Measurements from ENCODE around the gene CDO1. TPM values are rescaled to one million over a fixed set of nuclear protein-coding genes. Genes with fewer than 3 reads are reported as not detected.
A peak's percentile ranks its signal among the peaks of the same experiment; 100 is the strongest.
"Not testable (repeated sequence)": the region's sequence is repeated elsewhere in the genome, so short reads cannot be mapped to it uniquely, and the experiment has no call there.

The CDO1 gene
- total and polyA plus RNA-seq, 8 donors: 1.9 to 19.7 (median 5.6) TPM

DNA sequence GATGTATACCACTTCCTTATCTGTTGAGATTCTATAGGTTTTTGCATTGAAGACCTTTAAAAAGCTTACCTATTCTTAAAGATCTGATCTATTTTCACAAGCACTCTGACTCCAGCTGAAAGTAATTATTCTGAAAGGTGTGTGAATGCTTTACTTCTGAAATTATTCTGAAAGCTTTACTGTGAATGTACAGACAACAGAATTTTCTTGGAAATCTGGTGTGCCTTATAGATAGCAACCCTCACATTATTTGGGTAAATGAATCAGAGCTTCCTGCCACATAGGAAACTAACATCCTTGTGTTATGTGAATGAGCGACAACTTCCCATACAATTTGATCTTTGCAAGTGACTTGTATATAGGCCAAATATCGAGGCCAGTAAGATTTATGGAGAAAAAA is 6.5 kb downstream of the CDO1 start:
- H3K4me3 ChIP-seq: no peak overlapping the region
- intact Hi-C loops (cut with DNase I): loop anchor here in 1 of 3 donors (10.0 kb wide), 1 partner anchor 165 kb away; no protein-coding TSS in a partner anchor
- ATAC-seq (no peak), FAIRE-seq (no peak), DNase-seq (no peak)
- peaks cover 9 to 15% (median 13%) of the 10 kb centered on the region in 3 donors for H3K4me1 ChIP-seq
- no peaks in the 10 kb centered on the region for H3K9me3 ChIP-seq
- H3K27me3 ChIP-seq: no peaks in the 10 kb centered on the region
- no peaks in the 10 kb centered on the region for H3K36me3 ChIP-seq
- 72 to 74% methylated on average over 2 of the region's 2 CpGs for WGBS, 2 donors
- no peak overlapping the region for H3K27ac ChIP-seq
- TF ChIP-seq, protein P1, sequence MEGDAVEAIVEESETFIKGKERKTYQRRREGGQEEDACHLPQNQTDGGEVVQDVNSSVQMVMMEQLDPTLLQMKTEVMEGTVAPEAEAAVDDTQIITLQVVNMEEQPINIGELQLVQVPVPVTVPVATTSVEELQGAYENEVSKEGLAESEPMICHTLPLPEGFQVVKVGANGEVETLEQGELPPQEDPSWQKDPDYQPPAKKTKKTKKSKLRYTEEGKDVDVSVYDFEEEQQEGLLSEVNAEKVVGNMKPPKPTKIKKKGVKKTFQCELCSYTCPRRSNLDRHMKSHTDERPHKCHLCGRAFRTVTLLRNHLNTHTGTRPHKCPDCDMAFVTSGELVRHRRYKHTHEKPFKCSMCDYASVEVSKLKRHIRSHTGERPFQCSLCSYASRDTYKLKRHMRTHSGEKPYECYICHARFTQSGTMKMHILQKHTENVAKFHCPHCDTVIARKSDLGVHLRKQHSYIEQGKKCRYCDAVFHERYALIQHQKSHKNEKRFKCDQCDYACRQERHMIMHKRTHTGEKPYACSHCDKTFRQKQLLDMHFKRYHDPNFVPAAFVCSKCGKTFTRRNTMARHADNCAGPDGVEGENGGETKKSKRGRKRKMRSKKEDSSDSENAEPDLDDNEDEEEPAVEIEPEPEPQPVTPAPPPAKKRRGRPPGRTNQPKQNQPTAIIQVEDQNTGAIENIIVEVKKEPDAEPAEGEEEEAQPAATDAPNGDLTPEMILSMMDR (IDR thresholded peaks at IDR 0.05): no peak

DNA sequence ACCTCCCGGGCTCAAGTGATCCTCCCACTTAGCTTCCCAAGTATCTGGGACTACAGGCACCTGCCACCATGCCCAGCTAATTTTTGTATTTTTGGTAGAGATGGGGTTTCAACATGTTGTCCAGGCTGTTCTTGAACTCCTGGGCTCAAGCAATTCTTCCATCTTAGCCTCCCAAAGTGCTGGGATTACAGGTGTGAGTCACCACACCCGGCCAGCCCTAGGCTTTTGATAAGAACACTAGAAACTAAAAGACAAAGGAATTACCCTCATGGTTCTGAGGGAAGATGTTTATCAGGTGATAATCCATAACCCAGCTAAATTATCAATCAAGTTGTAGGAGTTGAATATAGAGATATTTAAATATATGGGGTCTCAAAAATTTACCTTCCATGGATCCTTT is 8.4 kb downstream of the CDO1 start:
- intact Hi-C loops (cut with DNase I); H3K4me3 ChIP-seq; H3K9me3 ChIP-seq; DNase-seq; H3K27ac ChIP-seq; FAIRE-seq; H3K27me3 ChIP-seq; ATAC-seq; H3K36me3 ChIP-seq: not testable (repeated sequence)
- 86 to 92% methylated on average over 2 of the region's 2 CpGs for WGBS, 2 donors
- peaks cover 9 to 15% (median 13%) of the 10 kb centered on the region in 3 donors for H3K4me1 ChIP-seq

DNA sequence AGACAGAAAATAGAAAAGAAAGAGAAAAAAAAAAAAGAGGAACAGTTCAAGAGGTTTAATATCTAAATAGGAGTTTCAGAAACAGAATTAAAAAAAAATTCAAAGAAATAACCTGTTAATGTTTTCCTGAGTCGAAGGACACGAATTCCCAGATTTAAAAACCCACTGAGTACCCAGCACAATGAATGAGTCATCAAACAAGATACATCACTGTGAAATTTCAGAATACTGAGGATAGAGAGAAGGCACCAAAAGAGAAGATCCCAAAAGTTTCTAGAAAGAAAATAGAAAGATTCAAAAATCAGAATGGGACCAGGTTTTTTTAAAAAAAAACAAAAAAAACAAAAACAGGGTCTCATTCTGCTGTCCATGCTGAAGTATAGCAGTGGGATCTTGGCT is 8.8 kb downstream of the CDO1 start:
- intact Hi-C loops (cut with DNase I): no loop called here
- FAIRE-seq (no peak), DNase-seq (no peak), ATAC-seq (no peak)
- 74% methylated on average over 2 of the region's 2 CpGs for WGBS, 2 donors
- TF ChIP-seq, protein P1 (IDR thresholded peaks at IDR 0.05): no peak
- no peaks in the 10 kb centered on the region for H3K9me3 ChIP-seq
- no peaks in the 10 kb centered on the region for H3K36me3 ChIP-seq
- H3K27ac ChIP-seq: peak overlapping the region in 1 of 4 donors; percentile 15
- H3K27me3 ChIP-seq: no peaks in the 10 kb centered on the region
- peaks cover 9 to 15% (median 13%) of the 10 kb centered on the region in 3 donors for H3K4me1 ChIP-seq
- no peak overlapping the region for H3K4me3 ChIP-seq

DNA sequence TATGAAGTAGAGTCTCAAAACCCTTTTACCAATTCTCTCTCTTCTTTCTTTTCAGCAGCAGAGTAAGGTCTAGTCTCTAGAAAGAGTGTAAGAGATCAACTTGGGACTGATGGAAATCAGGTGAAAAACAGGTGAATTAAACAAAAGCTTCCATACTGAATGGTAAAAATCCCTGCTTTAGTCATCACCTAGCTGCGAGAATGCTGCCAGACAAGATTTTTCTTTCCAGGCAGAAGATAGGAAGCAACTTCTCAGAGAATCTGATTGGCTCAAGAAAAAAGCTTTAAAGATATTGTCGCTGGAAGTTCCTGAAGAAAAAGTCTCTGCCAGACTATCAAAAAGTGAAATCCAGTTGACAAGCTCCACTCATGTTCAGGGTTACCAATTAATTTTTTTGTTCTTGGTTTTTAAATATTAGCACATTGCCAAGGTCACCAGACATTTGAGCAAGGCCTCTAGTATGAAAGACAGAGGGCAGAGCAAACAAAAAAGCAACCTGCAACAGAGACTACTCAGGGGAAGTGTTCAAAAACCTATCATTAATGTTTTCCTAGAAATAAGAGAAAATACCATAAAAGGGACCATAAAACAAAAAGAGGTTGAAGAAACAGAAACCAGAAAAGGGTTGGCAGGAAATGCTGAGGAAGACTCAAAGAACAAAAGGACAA is 9.3 kb downstream of the CDO1 start:
- Histone ChIP-seq H3K27ac (peak overlapping the region in 2 of 4 donors; percentile 15 to 53), H3K4me3 (no peak overlapping the region), H3K27me3 (no peaks in the 10 kb centered on the region), H3K4me1 (peaks cover 9 to 15% (median 13%) of the 10 kb centered on the region in 3 donors), H3K9me3 (no peaks in the 10 kb centered on the region), H3K36me3 (no peaks in the 10 kb centered on the region)
- FAIRE-seq: no peak
- WGBS, 2 donors: 17 to 19% methylated on average over 2 of the region's 2 CpGs
- intact Hi-C loops (cut with DNase I): no loop called here
- no peak for DNase-seq
- TF ChIP-seq, protein P1 (IDR thresholded peaks at IDR 0.05): no peak
- ATAC-seq: peak in 2 of 4 donors; percentile 69 to 86

DNA sequence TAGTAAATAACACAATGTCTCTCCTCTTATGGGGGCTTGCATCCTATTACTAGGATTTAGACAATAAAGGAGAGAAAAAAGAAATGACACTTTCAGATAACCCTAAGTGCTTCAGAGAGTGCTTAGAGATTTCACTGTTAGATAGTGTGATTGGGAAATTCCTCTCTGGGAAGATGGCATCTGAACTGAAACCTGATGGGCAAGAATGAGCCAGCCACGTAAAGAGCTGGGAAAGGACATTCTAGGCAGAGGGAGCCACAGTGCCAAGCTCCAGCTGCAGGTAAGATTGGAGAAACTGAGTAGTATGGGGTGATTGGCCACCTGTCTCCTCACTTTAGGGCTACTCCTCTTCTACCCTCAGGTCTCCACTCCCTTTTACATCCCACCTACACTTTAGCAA is 14.5 kb downstream of the CDO1 start:
- ATAC-seq: no peak

More for the DNA sequence above, 14.5 kb downstream of the CDO1 start:
- WGBS, 2 donors: 55 to 75% methylated on average over 1 of the region's 1 CpG
- DNase-seq: no peak
- TF ChIP-seq, protein P1 (IDR thresholded peaks at IDR 0.05): no peak
- intact Hi-C loops (cut with DNase I): no loop called here
- H3K9me3 ChIP-seq: no peaks in the 10 kb centered on the region
- H3K4me3 ChIP-seq: no peak overlapping the region
- no peaks in the 10 kb centered on the region for H3K27me3 ChIP-seq
- no peak for FAIRE-seq
- H3K36me3 ChIP-seq: no peaks in the 10 kb centered on the region
- H3K4me1 ChIP-seq: peaks cover 7 to 19% (median 12%) of the 10 kb centered on the region in 3 donors
- H3K27ac ChIP-seq: no peak overlapping the region
